IPS DF 6.9 (cell line): Measurements from ENCODE around the gene CACYBP.
"Not testable (repeated sequence)": the region's sequence is repeated elsewhere in the genome, so short reads cannot be mapped to it uniquely, and the experiment has no call there.

Source experiments
- DNase-seq: peaks from one replicate; pipeline ENCODE4 v3.0.0-alpha.2; 2013; ENCODE audit warnings: low read depth, low spot score
- H3K27ac ChIP-seq: one replicate; pipeline ENCODE4 v1.5.1; 2013; ENCODE audit warnings: low read length, control low read depth
- H3K27me3 ChIP-seq: 2 replicates; pipeline ENCODE4 v1.6.1; 2013; ENCODE audit warnings: mild to moderate bottlenecking, low read length; ENCODE audit not compliant: control insufficient read depth, insufficient read depth
- H3K36me3 ChIP-seq: 2 replicates; pipeline ENCODE4 v1.6.1; 2013; ENCODE audit warnings: low read length; ENCODE audit not compliant: control insufficient read depth, insufficient read depth
- H3K4me1 ChIP-seq: 2 replicates; pipeline ENCODE4 v1.6.1; 2013; ENCODE audit warnings: low read length; ENCODE audit not compliant: control insufficient read depth, insufficient read depth
- H3K4me3 ChIP-seq: 2 replicates; pipeline ENCODE4 v1.5.1; 2013; ENCODE audit warnings: mild to moderate bottlenecking, low read length
- H3K9me3 ChIP-seq: 2 replicates; pipeline ENCODE4 v1.6.1; 2013; ENCODE audit warnings: low read length, inconsistent platforms; ENCODE audit not compliant: control insufficient read depth, insufficient read depth
- WGBS: extraction: QIAGEN DNeasy Blood & Tissue Kit; methylation state at CpG from one replicate; pipeline ENCODE4 v1.1.7; 2013; ENCODE audit warnings: mixed read lengths, missing lambda C conversion rate; ENCODE audit not compliant: insufficient read length, insufficient coverage; 5-methylcytosine and 5-hydroxymethylcytosine counted together

Gene CACYBP

GRCh38 chr1:175036476-175036875 is 36.7 kb downstream of the CACYBP start:
- no peak overlapping the region for H3K4me3 ChIP-seq
- no peaks in the 10 kb centered on the region; the same call in 1 of the 2 replicates for H3K4me1 ChIP-seq
- H3K27me3 ChIP-seq, result no peaks in the 10 kb centered on the region
- no CpG with 5 or more reads among the region's 3 CpGs for WGBS
- H3K36me3 ChIP-seq, result no peaks in the 10 kb centered on the region
- no peaks in the 10 kb centered on the region for H3K9me3 ChIP-seq
- DNase-seq, result no peak
- no peak overlapping the region for H3K27ac ChIP-seq

DNA sequence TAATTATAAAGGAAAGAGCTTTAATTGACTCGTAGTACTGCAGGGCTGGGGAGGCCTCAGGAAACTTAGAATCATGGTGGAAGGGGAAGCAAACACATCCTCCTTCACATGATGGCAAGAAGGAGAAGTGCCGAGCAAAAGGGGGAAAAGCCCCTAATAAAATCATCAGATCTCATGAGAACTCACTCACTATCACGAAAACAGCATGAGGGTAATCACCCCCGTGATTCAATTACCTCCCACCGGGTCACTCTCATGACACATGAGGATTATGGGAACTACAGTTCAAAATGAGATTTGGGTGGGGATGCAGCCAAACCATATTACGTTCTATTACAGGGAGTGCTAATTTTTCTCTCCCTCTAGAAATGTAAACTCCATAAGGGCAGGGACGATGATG is 37.7 kb downstream of the CACYBP start:
- no peak overlapping the region for H3K4me3 ChIP-seq
- DNase-seq, result no peak
- H3K27me3 ChIP-seq, result no peaks in the 10 kb centered on the region
- no peaks in the 10 kb centered on the region for H3K9me3 ChIP-seq
- no peaks in the 10 kb centered on the region; the same call in 1 of the 2 replicates for H3K4me1 ChIP-seq
- H3K27ac ChIP-seq, result no peak overlapping the region
- WGBS, result no CpG with 5 or more reads among the region's 7 CpGs
- H3K36me3 ChIP-seq, result no peaks in the 10 kb centered on the region

- Histone ChIP-seq H3K36me3 (no peaks in the 10 kb centered on the region), H3K4me1 (peaks cover 3% of the 10 kb centered on the region; the same call in 1 of the 2 replicates), H3K9me3 (no peaks in the 10 kb centered on the region), H3K27ac (no peak overlapping the region), H3K27me3 (no peaks in the 10 kb centered on the region), H3K4me3 (no peak overlapping the region)
- no CpG with 5 or more reads among the region's 4 CpGs for WGBS
- DNase-seq, result no peak
Measured at GRCh38 chr1:175040324-175040879, 40.7 kb downstream of the CACYBP start.

GRCh38 chr1:175042650-175043049 is 42.9 kb downstream of the CACYBP start:
- no peak overlapping the region for H3K27ac ChIP-seq
- no CpG with 5 or more reads among the region's 3 CpGs for WGBS
- no peaks in the 10 kb centered on the region for H3K27me3 ChIP-seq
- peaks cover 3% of the 10 kb centered on the region; the same call in 1 of the 2 replicates for H3K4me1 ChIP-seq
- H3K9me3 ChIP-seq, result no peaks in the 10 kb centered on the region
- H3K4me3 ChIP-seq, result no peak overlapping the region
- DNase-seq, result no peak
- no peaks in the 10 kb centered on the region for H3K36me3 ChIP-seq

GRCh38 chr1:175043824-175044223 is 44.1 kb downstream of the CACYBP start:
- WGBS, result no CpG with 5 or more reads among the region's 19 CpGs
- no peak overlapping the region for H3K27ac ChIP-seq
- no peaks in the 10 kb centered on the region for H3K9me3 ChIP-seq
- no peaks in the 10 kb centered on the region for H3K36me3 ChIP-seq
- DNase-seq, result no peak
- H3K4me1 ChIP-seq, result peaks cover 3% of the 10 kb centered on the region; the same call in 1 of the 2 replicates
- no peak overlapping the region for H3K4me3 ChIP-seq
- no peaks in the 10 kb centered on the region for H3K27me3 ChIP-seq

DNA sequence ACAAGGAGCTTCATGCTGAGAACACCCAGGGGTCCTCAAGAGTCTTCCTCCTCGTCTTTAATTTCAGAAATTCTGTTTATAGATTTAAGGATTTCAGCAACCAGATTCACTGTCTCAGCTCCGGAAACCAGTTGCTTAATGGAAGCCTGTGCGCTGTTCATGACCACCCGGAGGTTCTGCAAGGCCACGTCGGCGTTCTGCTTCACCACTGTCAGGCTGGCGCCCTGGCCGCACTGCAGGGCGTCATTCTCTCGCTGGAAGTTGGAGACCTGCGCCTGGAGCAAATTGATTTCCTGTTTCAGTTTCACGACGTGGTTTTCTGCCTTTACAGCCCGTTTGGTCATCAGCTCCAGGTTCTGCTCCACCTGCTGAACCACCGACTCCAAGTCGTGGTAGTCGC is 44.8 kb downstream of the CACYBP start:
- not testable (repeated sequence) for H3K27me3 ChIP-seq, H3K9me3 ChIP-seq, H3K4me1 ChIP-seq, H3K4me3 ChIP-seq, H3K27ac ChIP-seq, H3K36me3 ChIP-seq, DNase-seq
- WGBS, result no CpG with 5 or more reads among the region's 18 CpGs

DNA sequence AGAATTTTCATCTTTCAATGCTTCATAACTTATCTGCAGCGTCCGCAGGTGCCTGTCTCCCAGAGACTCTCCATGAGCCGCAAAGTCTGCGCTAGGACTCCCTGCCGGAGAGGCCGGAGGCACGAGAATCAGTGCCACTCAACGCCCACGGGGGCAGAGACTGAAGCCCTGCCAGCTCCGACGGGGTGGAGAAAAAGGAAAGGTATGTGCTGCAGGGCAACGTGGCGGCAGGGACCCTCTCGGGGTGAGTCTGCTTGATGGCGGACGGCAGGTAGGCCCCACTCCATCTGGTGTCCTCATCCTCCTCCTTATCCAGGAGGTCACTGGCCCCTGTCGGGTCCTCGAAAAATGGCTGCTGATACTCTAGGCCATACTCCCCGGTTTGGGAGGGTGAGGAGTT is 45.4 kb downstream of the CACYBP start:
- DNase-seq, result no peak
- WGBS, result no CpG with 5 or more reads among the region's 19 CpGs
- peaks cover 3% of the 10 kb centered on the region; the same call in 1 of the 2 replicates for H3K4me1 ChIP-seq
- no peak overlapping the region for H3K27ac ChIP-seq
- no peaks in the 10 kb centered on the region for H3K9me3 ChIP-seq
- no peaks in the 10 kb centered on the region for H3K27me3 ChIP-seq
- H3K36me3 ChIP-seq, result no peaks in the 10 kb centered on the region
- H3K4me3 ChIP-seq, result no peak overlapping the region

- no peaks in the 10 kb centered on the region for H3K36me3 ChIP-seq
- no peak overlapping the region for H3K27ac ChIP-seq
- H3K9me3 ChIP-seq, result no peaks in the 10 kb centered on the region
- no peaks in the 10 kb centered on the region for H3K27me3 ChIP-seq
- H3K4me3 ChIP-seq, result no peak overlapping the region
- WGBS, result no CpG with 5 or more reads among the region's 32 CpGs
- DNase-seq, result no peak
- peaks cover 3% of the 10 kb centered on the region; the same call in 1 of the 2 replicates for H3K4me1 ChIP-seq
Measured at GRCh38 chr1:175045519-175045918, 45.8 kb downstream of the CACYBP start.

GRCh38 chr1:175050992-175051391 is 51.2 kb downstream of the CACYBP start:
- no peak overlapping the region for H3K27ac ChIP-seq
- DNase-seq, result no peak
- no peaks in the 10 kb centered on the region for H3K36me3 ChIP-seq
- H3K27me3 ChIP-seq, result no peaks in the 10 kb centered on the region
- H3K4me3 ChIP-seq, result no peak overlapping the region
- H3K4me1 ChIP-seq, result no peaks in the 10 kb centered on the region
- WGBS, result no CpG with 5 or more reads among the region's 2 CpGs
- H3K9me3 ChIP-seq, result no peaks in the 10 kb centered on the region

DNA sequence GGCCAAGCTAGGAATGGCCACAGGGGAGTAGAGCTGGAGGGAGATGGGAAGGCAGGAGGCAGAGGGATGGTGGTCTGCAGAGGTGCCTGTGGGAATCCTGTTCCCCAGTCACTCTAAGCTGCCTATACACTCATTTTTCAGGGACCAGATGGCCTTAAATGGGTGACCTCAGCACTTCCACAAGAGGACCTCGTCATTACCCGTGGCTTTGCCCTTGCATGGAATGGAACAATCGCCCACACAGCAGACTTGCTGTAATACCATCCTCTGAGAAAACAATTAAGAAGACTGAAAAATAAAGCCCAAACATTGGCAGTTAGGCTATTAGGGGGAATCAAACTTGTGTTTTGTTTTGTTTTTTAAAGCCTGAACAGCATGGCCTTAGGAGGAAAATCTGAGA is 55.0 kb downstream of the CACYBP start:
- no CpG with 5 or more reads among the region's 3 CpGs for WGBS
- Histone ChIP-seq H3K4me3 (no peak overlapping the region), H3K36me3 (no peaks in the 10 kb centered on the region), H3K4me1 (no peaks in the 10 kb centered on the region), H3K27me3 (no peaks in the 10 kb centered on the region), H3K27ac (no peak overlapping the region), H3K9me3 (no peaks in the 10 kb centered on the region)
- DNase-seq, result no peak
